ENCODE results near the gene FREM2.

DNA sequence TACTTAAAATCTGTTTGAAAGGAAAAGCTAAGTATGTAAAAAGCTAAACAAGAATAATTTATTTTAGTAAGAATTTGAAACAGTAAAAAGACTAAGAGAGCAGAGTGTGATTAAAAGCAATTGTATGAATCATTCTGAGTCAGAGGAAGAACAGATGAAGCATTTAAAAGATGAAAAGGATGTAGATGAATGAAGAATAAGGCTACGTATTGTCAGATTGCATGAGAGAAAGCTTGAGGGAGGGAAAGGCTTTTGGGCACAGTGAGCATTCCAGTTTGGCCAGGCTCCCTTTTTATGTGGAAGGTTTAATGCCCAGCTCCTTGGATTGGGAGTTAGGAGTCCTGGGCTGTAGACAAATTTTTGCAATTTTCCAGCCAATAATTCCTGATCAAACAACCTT is 117.7 kb downstream of the FREM2 start:
- TF ChIP-seq CTCF (IDR thresholded peaks at IDR 0.05) (no peak), POLR2A (IDR thresholded peaks at IDR 0.05) (no peak)
